IPS-15b (cell line): ENCODE data around the gene IER3.
"Not testable (repeated sequence)": the region's sequence is repeated elsewhere in the genome, so short reads cannot be mapped to it uniquely, and the experiment has no call there.

ENCODE experiments used
- H3K27me3 ChIP-seq: one replicate; pipeline ENCODE4 v1.6.1; 2013; ENCODE audit warnings: low read length; ENCODE audit not compliant: control insufficient read depth, insufficient read depth
- H3K36me3 ChIP-seq: one replicate; pipeline ENCODE4 v1.6.1; 2013; ENCODE audit warnings: low read length; ENCODE audit not compliant: control insufficient read depth, insufficient read depth
- H3K4me1 ChIP-seq: one replicate; pipeline ENCODE4 v1.6.1; 2013; ENCODE audit warnings: mild to moderate bottlenecking, low read length; ENCODE audit not compliant: control insufficient read depth, insufficient read depth
- H3K4me3 ChIP-seq: one replicate; pipeline ENCODE4 v1.5.1; 2013; ENCODE audit warnings: low read depth, low read length
- H3K9ac ChIP-seq: one replicate; pipeline ENCODE4 v1.6.1; 2013; ENCODE audit warnings: low read depth, mild to moderate bottlenecking, low read length
- H3K9me3 ChIP-seq: one replicate; pipeline ENCODE4 v1.6.1; 2013; ENCODE audit warnings: mild to moderate bottlenecking, low read length; ENCODE audit not compliant: control insufficient read depth, insufficient read depth

The IER3 gene

GRCh38 chr6:30766461-30767157 is 22.3 kb upstream of the IER3 start:
- Histone ChIP-seq H3K36me3 (no peaks in the 10 kb centered on the region), H3K9ac (no peak overlapping the region), H3K4me3 (no peak overlapping the region), H3K9me3 (no peaks in the 10 kb centered on the region), H3K27me3 (no peaks in the 10 kb centered on the region), H3K4me1 (peaks cover 21% of the 10 kb centered on the region)

GRCh38 chr6:30765495-30765894 is 21.1 kb upstream of the IER3 start:
- not testable (repeated sequence) for H3K27me3 ChIP-seq, H3K9ac ChIP-seq, H3K4me3 ChIP-seq, H3K36me3 ChIP-seq, H3K9me3 ChIP-seq
- peaks cover 21% of the 10 kb centered on the region for H3K4me1 ChIP-seq

GRCh38 chr6:30764490-30765043 is 20.2 kb upstream of the IER3 start:
- Histone ChIP-seq H3K4me3 (peak overlapping the region; percentile 12), H3K4me1 (peaks cover 17% of the 10 kb centered on the region)
- H3K27me3 ChIP-seq, H3K9ac ChIP-seq, H3K36me3 ChIP-seq, H3K9me3 ChIP-seq: not testable (repeated sequence)

- peak overlapping the region; percentile 12 for H3K4me3 ChIP-seq
- H3K27me3 ChIP-seq, result no peaks in the 10 kb centered on the region
- no peak overlapping the region for H3K9ac ChIP-seq
- no peaks in the 10 kb centered on the region for H3K36me3 ChIP-seq
- H3K4me1 ChIP-seq, result peaks cover 10% of the 10 kb centered on the region
- H3K9me3 ChIP-seq, result no peaks in the 10 kb centered on the region
These were observed 19.5 kb upstream of the IER3 start for GRCh38 chr6:30763618-30764489.

- H3K36me3 ChIP-seq, result no peaks in the 10 kb centered on the region
- H3K27me3 ChIP-seq, result no peaks in the 10 kb centered on the region
- H3K9me3 ChIP-seq, result no peaks in the 10 kb centered on the region
- no peak overlapping the region for H3K4me3 ChIP-seq
- H3K4me1 ChIP-seq, result peaks cover 8% of the 10 kb centered on the region
- no peak overlapping the region for H3K9ac ChIP-seq
These were observed 18.8 kb upstream of the IER3 start for GRCh38 chr6:30763155-30763617.

- Histone ChIP-seq H3K4me3 (no peak overlapping the region), H3K4me1 (peaks cover 8% of the 10 kb centered on the region), H3K9me3 (no peaks in the 10 kb centered on the region), H3K36me3 (no peaks in the 10 kb centered on the region), H3K27me3 (no peaks in the 10 kb centered on the region), H3K9ac (no peak overlapping the region)
These were observed 17.6 kb upstream of the IER3 start for GRCh38 chr6:30761791-30762429.

- H3K4me1 ChIP-seq, result peaks cover 7% of the 10 kb centered on the region
- H3K9me3 ChIP-seq, result no peaks in the 10 kb centered on the region
- H3K36me3 ChIP-seq, result no peaks in the 10 kb centered on the region
- H3K4me3 ChIP-seq, result no peak overlapping the region
- H3K9ac ChIP-seq, result no peak overlapping the region
- no peaks in the 10 kb centered on the region for H3K27me3 ChIP-seq
These were observed 16.2 kb upstream of the IER3 start for GRCh38 chr6:30760549-30760948.

GRCh38 chr6:30759575-30760239 is 15.4 kb upstream of the IER3 start:
- no peaks in the 10 kb centered on the region for H3K9me3 ChIP-seq
- no peaks in the 10 kb centered on the region for H3K27me3 ChIP-seq
- H3K4me3 ChIP-seq, result no peak overlapping the region
- no peak overlapping the region for H3K9ac ChIP-seq
- H3K4me1 ChIP-seq, result peaks cover 7% of the 10 kb centered on the region
- H3K36me3 ChIP-seq, result no peaks in the 10 kb centered on the region

GRCh38 chr6:30757261-30757904 is 13.0 kb upstream of the IER3 start:
- Histone ChIP-seq H3K27me3 (no peaks in the 10 kb centered on the region), H3K4me3 (no peak overlapping the region), H3K4me1 (no peaks in the 10 kb centered on the region), H3K9ac (no peak overlapping the region), H3K36me3 (no peaks in the 10 kb centered on the region), H3K9me3 (no peaks in the 10 kb centered on the region)

GRCh38 chr6:30756405-30757003 is 12.2 kb upstream of the IER3 start:
- H3K4me1 ChIP-seq, H3K9me3 ChIP-seq, H3K36me3 ChIP-seq, H3K4me3 ChIP-seq, H3K27me3 ChIP-seq, H3K9ac ChIP-seq: not testable (repeated sequence)
